Gastrocnemius medialis (tissue), 4 donors: ENCODE results near the gene ENTPD1.

Experiments used
- POLR2A ChIP-seq, 2 donors: fragments of 450-650 bp; IDR thresholded peaks; one replicate each; pipeline ENCODE4 v1.6.1; 2017; ENCODE audit warnings: antibody characterized with exemption in 2 of 2, mild to moderate bottlenecking in 2 of 2, moderate library complexity in 2 of 2
- TF ChIP-seq, protein P1 (sequence below), 5 experiments: fragments of 450-650 bp in 3 of 5; fragments of 200-600 bp in 2 of 5; sonication (generic) in 2 of 5; IDR thresholded peaks in 4 of 5; conservative IDR thresholded peaks in 1 of 5; 1 replicate in 4 of 5; 2 replicates in 1 of 5; pipeline ENCODE4 v1.5.1; 2016 to 2019; ENCODE audit warnings: antibody characterized with exemption in 5 of 5, mild to moderate bottlenecking in 3 of 5, moderate library complexity in 3 of 5

- TF ChIP-seq, protein P1, sequence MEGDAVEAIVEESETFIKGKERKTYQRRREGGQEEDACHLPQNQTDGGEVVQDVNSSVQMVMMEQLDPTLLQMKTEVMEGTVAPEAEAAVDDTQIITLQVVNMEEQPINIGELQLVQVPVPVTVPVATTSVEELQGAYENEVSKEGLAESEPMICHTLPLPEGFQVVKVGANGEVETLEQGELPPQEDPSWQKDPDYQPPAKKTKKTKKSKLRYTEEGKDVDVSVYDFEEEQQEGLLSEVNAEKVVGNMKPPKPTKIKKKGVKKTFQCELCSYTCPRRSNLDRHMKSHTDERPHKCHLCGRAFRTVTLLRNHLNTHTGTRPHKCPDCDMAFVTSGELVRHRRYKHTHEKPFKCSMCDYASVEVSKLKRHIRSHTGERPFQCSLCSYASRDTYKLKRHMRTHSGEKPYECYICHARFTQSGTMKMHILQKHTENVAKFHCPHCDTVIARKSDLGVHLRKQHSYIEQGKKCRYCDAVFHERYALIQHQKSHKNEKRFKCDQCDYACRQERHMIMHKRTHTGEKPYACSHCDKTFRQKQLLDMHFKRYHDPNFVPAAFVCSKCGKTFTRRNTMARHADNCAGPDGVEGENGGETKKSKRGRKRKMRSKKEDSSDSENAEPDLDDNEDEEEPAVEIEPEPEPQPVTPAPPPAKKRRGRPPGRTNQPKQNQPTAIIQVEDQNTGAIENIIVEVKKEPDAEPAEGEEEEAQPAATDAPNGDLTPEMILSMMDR (IDR thresholded peaks at IDR 0.05 in 4 of 5, conservative IDR thresholded peaks at IDR 0.05 in 1 of 5) = no peak
- TF ChIP-seq POLR2A (IDR thresholded peaks at IDR 0.05) = no peak
Measured at GRCh38 chr10:95820363-95820762, 64.4 kb downstream of the ENTPD1 start.
